HepG2 (cell line): ENCODE data around the gene HSF4. TPM values are rescaled to one million over a fixed set of nuclear protein-coding genes. Genes with fewer than 3 reads are reported as not detected.

ENCODE experiments used
- BCL3 ChIP-seq: sonication (generic); formaldehyde crosslinking; IDR thresholded peaks from 2 replicates; pipeline ENCODE4 v1.5.1; 2020; ENCODE audit warnings: mild to moderate bottlenecking, missing genetic modification reagents, moderate library complexity
- CSRNP2 ChIP-seq: sonication (generic); formaldehyde crosslinking; conservative IDR thresholded peaks from 2 replicates; pipeline ENCODE4 v1.8.0; 2022; ENCODE audit warnings: low read depth, missing genetic modification reagents
- EZH2 ChIP-seq: conservative IDR thresholded peaks from 2 replicates; pipeline ENCODE4 v1.6.1; 2012; ENCODE audit warnings: mild to moderate bottlenecking, low read depth, low read length, moderate library complexity
- HHEX ChIP-seq: IDR thresholded peaks from 2 replicates; pipeline ENCODE4 v1.6.1; 2016; ENCODE audit warnings: control low read depth
- HOXD1 ChIP-seq: sonication (generic); formaldehyde crosslinking; IDR thresholded peaks from 2 replicates; pipeline ENCODE4 v1.5.0; 2020; ENCODE audit warnings: missing genetic modification reagents
- IRF9 ChIP-seq: sonication (generic); formaldehyde crosslinking; IDR thresholded peaks from 2 replicates; pipeline ENCODE4 v1.8.0; 2022; ENCODE audit warnings: missing genetic modification reagents, mild to moderate bottlenecking, borderline replicate concordance
- ISL2 ChIP-seq: sonication (generic); formaldehyde crosslinking; IDR thresholded peaks from 2 replicates; pipeline ENCODE4 v1.5.0; 2020; ENCODE audit warnings: missing genetic modification reagents
- NR1H2 ChIP-seq: sonication (generic); formaldehyde crosslinking; IDR thresholded peaks from 2 replicates; pipeline ENCODE4 v1.8.1; 2022; ENCODE audit warnings: low read depth, missing genetic modification reagents, borderline replicate concordance
- REXO4 ChIP-seq: sonication (generic); formaldehyde crosslinking; IDR thresholded peaks from 2 replicates; pipeline ENCODE4 v1.8.0; 2022; ENCODE audit warnings: missing genetic modification reagents, mild to moderate bottlenecking, borderline replicate concordance
- SMAD9 ChIP-seq: sonication (generic); formaldehyde crosslinking; IDR thresholded peaks from 2 replicates; pipeline ENCODE4 v1.5.1; 2020; ENCODE audit warnings: mild to moderate bottlenecking, missing genetic modification reagents
- ZBTB21 ChIP-seq: sonication (generic); formaldehyde crosslinking; IDR thresholded peaks from 2 replicates; pipeline ENCODE4 v1.4.0; 2020; ENCODE audit warnings: missing genetic modification reagents
- ZNF430 ChIP-seq: sonication (generic); formaldehyde crosslinking; IDR thresholded peaks from 2 replicates; pipeline ENCODE4 v1.9.0; 2021; ENCODE audit warnings: mild to moderate bottlenecking, missing genetic modification reagents
- ZNF530 ChIP-seq: sonication (generic); formaldehyde crosslinking; IDR thresholded peaks from 2 replicates; pipeline ENCODE4 v1.5.0; 2020; ENCODE audit warnings: low read depth, mild to moderate bottlenecking, missing genetic modification reagents
- ZNF557 ChIP-seq: sonication (generic); formaldehyde crosslinking; IDR thresholded peaks from 2 replicates; pipeline ENCODE4 v1.4.0; 2020; ENCODE audit warnings: missing genetic modification reagents
- ZNF687 ChIP-seq: sonication (generic); formaldehyde crosslinking; IDR thresholded peaks from 2 replicates; pipeline ENCODE4 v1.5.1; 2020; ENCODE audit warnings: mild to moderate bottlenecking, missing genetic modification reagents, moderate library complexity
- ZNF703 ChIP-seq: sonication (generic); formaldehyde crosslinking; IDR thresholded peaks from 2 replicates; pipeline ENCODE4 v1.5.1; 2020; ENCODE audit warnings: missing genetic modification reagents, mild to moderate bottlenecking, moderate library complexity, borderline replicate concordance
- ZNF766 ChIP-seq: sonication (generic); formaldehyde crosslinking; IDR thresholded peaks from 2 replicates; pipeline ENCODE4 v1.5.0; 2020; ENCODE audit warnings: missing genetic modification reagents, borderline replicate concordance
- ZNF816 ChIP-seq: sonication (generic); formaldehyde crosslinking; IDR thresholded peaks from 2 replicates; pipeline ENCODE4 v1.8.0; 2022; ENCODE audit warnings: missing genetic modification reagents, mild to moderate bottlenecking, borderline replicate concordance
- ZSCAN5A ChIP-seq: sonication (generic); formaldehyde crosslinking; IDR thresholded peaks from 2 replicates; pipeline ENCODE4 v1.8.0; 2022; ENCODE audit warnings: mild to moderate bottlenecking, missing genetic modification reagents, borderline replicate concordance
- polyA plus RNA-seq, 8 experiments: library from polyadenylated mRNA; depleted of rRNA in 3 of 8; stranded (reverse) in 7 of 8; unstranded in 1 of 8; fragments of >200 nt; fragmentation: Illumina TruSeq in 4 of 8; extraction: Trizol in 4 of 8; gene quantifications; 2 replicates each; pipeline versions ENCODE4 v1.2.1 to v1.2.3, GENCODE V29; 2011 to 2016; ENCODE audit warnings: low read depth in 4 of 8, missing spikeins in 1 of 8, mixed read lengths in 1 of 8; ENCODE audit not compliant: insufficient read depth in 1 of 8
- total RNA-seq, 5 experiments: library from RNA; depleted of rRNA; stranded (reverse); fragments of >200 nt; fragmentation: Illumina TruSeq; extraction: Trizol; gene quantifications; 2 replicates each; pipeline ENCODE4 v1.2.3, GENCODE V29; 2016; ENCODE audit warnings: low read depth in 1 of 5

HSF4 gene
- total and polyA plus RNA-seq, 2 of the 13 experiments (the other 11 are each of a cell fraction or from before 2014, with no cell fraction given) = 3.5 to 16.9 TPM

GRCh38 chr16:67155295-67156142, 9.0 kb upstream of the HSF4 start (continued):
- TF ChIP-seq EZH2 (no peak), CSRNP2 (CRISPR knock-in tag) (no peak), HOXD1 (CRISPR knock-in tag) (no peak; the same call in 1 of the 2 replicates), HHEX (CRISPR knock-in tag) (no peak), BCL3 (CRISPR knock-in tag) (peak; percentile 43; the same call in 1 of the 2 replicates), NR1H2 (no peak), ZNF430 (CRISPR knock-in tag) (no peak), ZNF766 (peak; percentile 53; the same call in 1 of the 2 replicates), ZBTB21 (no peak), ZNF530 (CRISPR knock-in tag) (no peak), SMAD9 (CRISPR knock-in tag) (no peak), ZSCAN5A (CRISPR knock-in tag) (no peak), ZNF687 (CRISPR knock-in tag) (peak; percentile 87), IRF9 (CRISPR knock-in tag) (peak; percentile 81; the same call in 1 of the 2 replicates), REXO4 (no peak), ISL2 (CRISPR knock-in tag) (no peak), ZNF816 (no peak), ZNF557 (CRISPR knock-in tag) (0 out of 2 replicates have a peak, but pooled peaks have one; percentile 46), ZNF703 (CRISPR knock-in tag) (no peak)
